ENCODE measurements around the gene FBLN2. TPM values are rescaled to one million over a fixed set of nuclear protein-coding genes. Genes with fewer than 3 reads are reported as not detected.

Gene FBLN2
- total RNA-seq, 1 experiment from 2014 or later, result 36.7 TPM

- Histone ChIP-seq H3K4me3 (ENCODE audit: low read depth, low read length) (no peak overlapping the region), H3K36me3 (ENCODE audit: control insufficient read depth, insufficient read depth, low read length) (no peaks in the 10 kb centered on the region), H3K27me3 (replicated peaks; ENCODE audit: control insufficient read depth, insufficient read depth, low read length) (no peaks in the 10 kb centered on the region), H3K9me3 (no peaks in the 10 kb centered on the region; the same call in 1 of the 2 replicates), H3K4me1 (no peaks in the 10 kb centered on the region)
- intact Hi-C loops (cut with micrococcal nuclease; ENCODE audit: unreplicated experiment), result no loop called here
- ChIA-PET POLR2A (no interaction called here), CTCF (interaction anchor here (0.9 kb wide), 1 partner anchor 43 kb away, joined by 3 read pairs; no protein-coding TSS in a partner anchor)
- no peaks in the 10 kb centered on the region for H3K27me3 Mint-ChIP-seq (ENCODE audit: insufficient read depth, unreplicated experiment)
- no peak for TF ChIP-seq CTCF (IDR thresholded peaks at IDR 0.05; ENCODE audit: insufficient read depth in 1 of 2, low read depth in 1 of 2, low read length in 1 of 2, severe bottlenecking in 1 of 2, unreplicated experiment in 1 of 2)
- no peaks in the 10 kb centered on the region for H3K9me3 Mint-ChIP-seq (ENCODE audit: unreplicated experiment)
- DNase-seq, result no peak
- H3K4me3 Mint-ChIP-seq (ENCODE audit: unreplicated experiment), result no peak overlapping the region
- H3K36me3 Mint-ChIP-seq (ENCODE audit: insufficient read depth, unreplicated experiment), result no peaks in the 10 kb centered on the region
- H3K4me1 Mint-ChIP-seq (ENCODE audit: low read depth, unreplicated experiment), result peaks cover 8% of the 10 kb centered on the region
- no TSS peak for BruUV-seq (replicated peaks)
- H3K27ac Mint-ChIP-seq (ENCODE audit: unreplicated experiment), result no peak overlapping the region
Measured at GRCh38 chr3:13539671-13540070, 9.3 kb upstream of the FBLN2 start.

DNA sequence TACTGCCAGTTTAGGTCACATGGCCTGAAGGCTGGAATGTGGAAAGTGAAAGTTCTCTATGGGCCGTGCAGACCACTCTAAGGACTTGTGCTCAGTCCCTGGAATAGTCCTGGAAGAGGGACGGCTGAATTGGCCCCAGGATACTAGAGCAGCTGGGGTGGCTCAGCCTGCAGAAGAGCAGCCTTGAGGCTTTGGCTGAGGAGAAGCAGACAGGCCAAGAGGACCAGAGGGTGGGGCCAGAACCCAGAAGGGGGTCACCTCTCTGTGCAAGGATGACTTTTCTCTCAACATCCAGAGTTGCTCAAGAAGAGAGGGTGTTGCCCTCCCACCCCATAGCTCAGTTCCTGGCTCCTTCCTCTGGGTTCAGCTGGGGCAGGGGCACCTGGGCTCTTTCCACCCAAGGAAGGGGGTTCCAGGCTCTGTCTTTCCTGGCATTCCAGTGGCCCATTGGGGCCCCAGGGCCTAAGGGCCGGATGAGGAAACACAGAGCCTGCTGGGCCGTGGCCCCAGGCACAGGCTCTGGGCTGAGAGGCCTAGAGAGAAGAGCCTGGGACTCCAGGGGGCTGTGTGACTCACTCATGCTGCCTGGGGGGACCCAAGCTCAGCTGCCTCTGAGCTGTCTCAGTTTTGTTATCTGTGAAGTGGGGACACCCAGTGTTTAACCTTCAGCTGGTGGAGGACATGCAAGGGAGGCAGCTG is 8.5 kb upstream of the FBLN2 start:
- H3K9me3 Mint-ChIP-seq (ENCODE audit: unreplicated experiment), result no peaks in the 10 kb centered on the region
- Histone ChIP-seq H3K36me3 (ENCODE audit: control insufficient read depth, insufficient read depth, low read length) (no peaks in the 10 kb centered on the region), H3K4me1 (no peaks in the 10 kb centered on the region), H3K27me3 (replicated peaks; ENCODE audit: control insufficient read depth, insufficient read depth, low read length) (no peaks in the 10 kb centered on the region), H3K4me3 (ENCODE audit: low read depth, low read length) (no peak overlapping the region), H3K9me3 (no peaks in the 10 kb centered on the region; the same call in 1 of the 2 replicates)
- H3K36me3 Mint-ChIP-seq (ENCODE audit: insufficient read depth, unreplicated experiment), result no peaks in the 10 kb centered on the region
- no peak overlapping the region for H3K27ac Mint-ChIP-seq (ENCODE audit: unreplicated experiment)
- no peak for DNase-seq
- ChIA-PET POLR2A (no interaction called here), CTCF (no interaction called here)
- no TSS peak for BruUV-seq (replicated peaks)
- intact Hi-C loops (cut with micrococcal nuclease; ENCODE audit: unreplicated experiment), result no loop called here
- H3K27me3 Mint-ChIP-seq (ENCODE audit: insufficient read depth, unreplicated experiment), result no peaks in the 10 kb centered on the region
- TF ChIP-seq CTCF (IDR thresholded peaks at IDR 0.05; ENCODE audit: insufficient read depth in 1 of 2, low read depth in 1 of 2, low read length in 1 of 2, severe bottlenecking in 1 of 2, unreplicated experiment in 1 of 2), result no peak
- no peak overlapping the region for H3K4me3 Mint-ChIP-seq (ENCODE audit: unreplicated experiment)
- peaks cover 15% of the 10 kb centered on the region for H3K4me1 Mint-ChIP-seq (ENCODE audit: low read depth, unreplicated experiment)

DNA sequence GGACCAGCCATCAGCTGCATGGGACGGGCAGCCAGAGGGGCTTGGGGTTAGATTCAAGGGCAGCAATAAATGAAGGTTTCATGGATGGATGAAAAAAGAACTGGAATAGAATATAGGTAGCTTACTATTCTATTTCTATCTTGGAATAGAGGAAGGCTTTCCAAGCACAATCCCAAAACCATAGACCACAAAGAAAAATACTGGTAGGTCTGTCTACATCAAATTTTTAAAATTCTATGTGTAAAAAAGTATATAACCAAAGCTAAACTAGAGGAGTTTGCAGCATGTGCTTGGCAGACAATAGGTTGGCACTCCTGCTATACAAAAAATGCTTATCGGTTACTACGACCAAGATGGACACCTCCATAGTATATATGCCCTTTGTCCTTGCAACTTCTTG is 7.2 kb upstream of the FBLN2 start:
- intact Hi-C loops (cut with micrococcal nuclease; ENCODE audit: unreplicated experiment), result no loop called here
- H3K9me3 Mint-ChIP-seq (ENCODE audit: unreplicated experiment), result no peaks in the 10 kb centered on the region
- peaks cover 20% of the 10 kb centered on the region for H3K4me1 Mint-ChIP-seq (ENCODE audit: low read depth, unreplicated experiment)
- H3K27ac Mint-ChIP-seq (ENCODE audit: unreplicated experiment), result no peak overlapping the region
- ChIA-PET POLR2A (no interaction called here), CTCF (no interaction called here)
- peaks cover 4% of the 10 kb centered on the region for H3K4me1 ChIP-seq
- no peaks in the 10 kb centered on the region for H3K27me3 Mint-ChIP-seq (ENCODE audit: insufficient read depth, unreplicated experiment)
- H3K36me3 Mint-ChIP-seq (ENCODE audit: insufficient read depth, unreplicated experiment), result no peaks in the 10 kb centered on the region
- TF ChIP-seq CTCF (IDR thresholded peaks at IDR 0.05; ENCODE audit: insufficient read depth in 1 of 2, low read depth in 1 of 2, low read length in 1 of 2, severe bottlenecking in 1 of 2, unreplicated experiment in 1 of 2), result no peak
- H3K9me3 ChIP-seq, result no peaks in the 10 kb centered on the region; the same call in 1 of the 2 replicates
- no peaks in the 10 kb centered on the region for H3K36me3 ChIP-seq (ENCODE audit: control insufficient read depth, insufficient read depth, low read length)
- no peaks in the 10 kb centered on the region for H3K27me3 ChIP-seq (replicated peaks; ENCODE audit: control insufficient read depth, insufficient read depth, low read length)
- no TSS peak for BruUV-seq (replicated peaks)
- no peak overlapping the region for H3K4me3 Mint-ChIP-seq (ENCODE audit: unreplicated experiment)
- no peak overlapping the region for H3K4me3 ChIP-seq (ENCODE audit: low read depth, low read length)
- DNase-seq, result no peak
